Fibroblast of skin of right biceps (primary cell): ENCODE measurements around the gene HS6ST1.

Source experiments
- DNase-seq: peaks from one replicate; pipeline ENCODE4 v3.0.0-alpha.2; 2013

The HS6ST1 gene

DNA sequence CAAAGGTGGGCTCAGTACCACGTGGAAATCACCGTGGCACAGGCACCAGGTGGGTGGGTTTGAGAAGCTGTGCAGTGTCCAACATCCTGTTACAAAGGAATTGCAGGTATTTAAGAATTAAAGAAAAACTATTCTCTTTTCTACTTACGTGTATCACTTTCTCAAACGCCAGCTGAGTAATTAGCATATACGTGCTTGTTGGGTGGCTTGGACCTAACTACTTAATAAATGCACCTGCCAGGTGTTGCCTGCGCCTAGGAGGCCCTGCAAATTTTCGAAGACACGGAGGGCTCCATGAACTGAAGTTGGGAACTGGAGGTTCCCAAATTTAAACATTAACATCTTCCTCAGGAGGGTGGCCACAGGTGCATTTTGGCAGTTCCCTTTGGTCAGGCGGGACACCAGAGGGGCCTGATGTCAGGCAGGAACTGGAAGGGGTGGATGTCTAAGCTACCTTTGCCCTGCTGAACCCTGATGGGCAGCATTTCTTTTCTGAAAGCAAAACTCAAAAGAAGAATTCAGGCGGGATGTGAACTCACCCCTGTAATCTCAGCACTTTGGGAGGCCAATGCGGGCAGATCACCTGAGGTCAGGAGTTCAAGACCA lies 84.8 kb downstream of the HS6ST1 start:
- no peak for DNase-seq

DNA sequence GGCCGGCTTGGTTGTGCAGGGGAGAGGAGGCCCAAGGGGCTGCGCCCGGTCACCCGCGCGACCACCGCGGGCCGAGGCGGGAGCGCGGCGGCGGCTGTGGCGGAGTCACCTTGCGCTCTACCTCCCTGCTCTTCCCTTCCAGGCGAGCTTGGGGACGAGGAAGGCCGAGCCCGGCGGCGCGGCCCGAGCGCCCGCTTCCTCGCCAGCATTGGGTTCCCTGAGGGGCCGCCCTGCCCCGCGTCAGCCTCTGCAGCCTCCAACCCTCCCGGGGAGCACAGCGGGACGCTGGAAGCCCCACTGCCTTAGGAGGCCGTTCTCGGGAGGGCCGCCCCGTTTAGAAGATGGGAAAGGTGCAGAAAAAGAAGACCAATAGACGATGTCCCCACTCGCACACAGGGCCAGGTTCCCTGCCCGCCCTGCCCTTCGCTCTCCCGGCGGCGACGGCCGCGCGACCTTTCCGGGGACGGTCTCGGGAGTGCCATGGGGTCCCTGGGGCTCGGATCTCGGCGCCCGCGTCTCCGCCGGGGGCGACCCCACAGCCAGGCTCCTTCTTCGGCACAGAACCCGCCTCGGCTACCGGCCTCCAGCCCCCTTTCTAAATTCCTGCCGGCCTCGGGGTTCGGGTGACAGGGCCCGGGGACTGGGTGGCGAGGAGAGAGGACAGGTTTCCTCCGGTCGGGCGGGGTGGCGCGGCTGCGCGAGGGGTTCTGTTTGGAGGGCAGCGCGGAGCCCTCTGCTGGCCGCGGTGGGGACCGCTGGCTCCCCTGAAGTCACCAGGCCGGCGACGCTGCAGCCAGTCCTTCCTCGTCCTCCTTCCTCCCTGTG lies 85.5 kb downstream of the HS6ST1 start:
- DNase-seq: peak; percentile 61

GRCh38 chr2:128228894-128229293 lies 89.8 kb downstream of the HS6ST1 start:
- peak; percentile 25 for DNase-seq

DNA sequence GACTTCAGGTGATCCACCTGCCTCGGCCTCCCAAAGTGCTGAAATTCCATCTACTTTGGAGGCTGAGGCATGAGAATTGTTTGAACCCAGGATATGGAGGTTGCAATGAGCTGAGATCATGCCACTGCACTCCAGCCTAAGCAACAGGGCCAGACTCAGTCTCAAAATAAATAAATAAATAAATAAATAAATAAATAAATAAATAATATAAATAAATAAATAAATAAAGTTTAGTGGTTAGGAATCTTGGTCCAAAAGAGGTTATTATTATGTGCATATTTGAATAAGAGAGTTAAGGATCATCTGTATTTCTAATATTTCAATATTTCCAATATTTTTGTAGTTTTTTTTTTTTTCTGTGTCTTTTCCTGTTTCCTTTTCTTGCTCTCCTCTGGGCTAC lies 90.8 kb downstream of the HS6ST1 start:
- DNase-seq: no peak

GRCh38 chr2:128219891-128220290 lies 98.8 kb downstream of the HS6ST1 start:
- no peak for DNase-seq

DNA sequence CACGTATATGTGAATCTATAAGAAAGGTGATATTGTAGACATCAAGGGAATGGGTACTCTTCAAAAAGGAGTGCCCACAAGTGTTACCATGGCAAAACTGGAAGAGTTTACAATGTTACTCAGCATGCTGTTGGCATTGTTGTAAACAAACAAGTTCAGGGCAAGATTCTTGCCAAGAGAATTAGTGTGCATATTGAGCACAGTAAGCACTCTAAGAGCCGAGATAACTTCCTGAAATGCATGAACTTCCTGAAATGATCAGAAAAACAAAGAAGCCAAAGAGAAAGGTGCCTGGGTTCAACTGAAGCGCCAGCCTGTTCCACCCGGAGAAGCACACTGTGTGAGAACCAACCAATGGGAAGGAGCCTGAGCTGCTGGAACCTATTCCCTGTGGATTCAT lies 101.0 kb downstream of the HS6ST1 start:
- no peak for DNase-seq

GRCh38 chr2:128215897-128216642 lies 102.6 kb downstream of the HS6ST1 start:
- peak; percentile 8 for DNase-seq
